ENCODE results near the gene HACD3.
"Not testable (repeated sequence)": the region's sequence is repeated elsewhere in the genome, so short reads cannot be mapped to it uniquely, and the experiment has no call there.

The HACD3 gene

DNA sequence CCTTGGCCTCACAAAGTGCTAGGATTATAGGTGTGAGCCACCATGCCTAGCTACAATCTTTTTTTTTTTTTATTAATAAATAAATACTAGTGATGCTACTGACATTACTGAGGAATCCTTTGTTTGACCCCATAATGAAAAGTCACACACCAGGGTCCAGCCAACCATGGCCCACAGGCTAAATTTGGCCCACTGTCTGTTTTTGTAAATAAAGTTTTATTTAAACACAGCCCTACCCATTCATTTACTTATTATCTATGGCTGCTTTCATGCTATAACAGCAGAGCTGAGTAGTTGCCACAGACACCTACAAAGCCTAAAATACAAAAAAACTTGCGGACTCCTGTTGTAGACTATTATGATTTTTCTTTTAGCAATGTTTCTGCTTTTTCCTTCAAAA, 73.3 kb downstream of the HACD3 start:
- no peak for DNase-seq

DNA sequence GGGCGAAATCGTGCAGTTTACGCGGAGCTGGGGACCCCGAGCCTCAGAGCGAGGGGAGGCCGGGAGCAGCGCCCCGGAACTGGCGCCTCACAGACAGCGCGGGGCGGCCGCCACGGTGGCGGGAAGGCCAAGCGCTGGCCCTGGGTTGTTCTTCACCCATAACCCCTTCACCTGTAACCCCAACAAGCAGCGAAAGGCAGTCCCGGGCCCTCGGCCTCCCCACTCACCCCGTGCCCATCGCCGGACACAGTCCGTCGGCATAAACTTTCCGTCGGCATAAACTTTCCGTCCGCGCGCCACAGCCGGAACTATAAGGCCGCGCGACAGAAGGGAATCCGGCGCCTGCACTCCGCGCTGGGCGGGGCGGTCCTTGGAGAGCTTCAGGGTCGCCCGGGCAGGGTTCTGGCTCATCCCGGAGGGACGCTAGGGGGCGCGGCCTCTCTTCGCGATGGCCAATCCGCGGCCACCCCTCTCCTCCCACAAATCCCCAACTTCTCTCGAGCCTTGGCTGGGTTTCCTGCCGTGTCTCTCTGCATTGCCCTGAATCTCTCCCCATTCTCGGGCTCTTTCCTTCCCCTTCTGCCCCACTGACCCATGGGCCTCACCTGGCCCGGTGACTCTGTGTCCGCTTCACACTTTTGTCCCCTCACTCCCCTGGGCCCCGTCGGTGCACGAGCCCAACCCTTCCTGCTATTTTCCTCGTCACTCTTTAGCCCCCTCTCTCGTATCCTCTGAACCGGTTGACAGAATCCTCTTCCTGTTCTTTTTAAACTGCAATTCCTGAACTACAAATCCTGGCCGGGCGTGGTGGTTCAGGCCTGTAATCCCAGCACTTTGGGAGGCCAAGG, 80.8 kb downstream of the HACD3 start, which contains the start of gene INTS14:
TSS of gene INTS14 (minus strand) at position 261 of the 848 bp plus-strand sequence. CDS start 3,751 bp downstream, outside the sequence.
- peak; percentile 95 for DNase-seq

- no peak for DNase-seq
Observed at GRCh38 chr15:65611888-65612615, 81.8 kb downstream of the HACD3 start.

DNA sequence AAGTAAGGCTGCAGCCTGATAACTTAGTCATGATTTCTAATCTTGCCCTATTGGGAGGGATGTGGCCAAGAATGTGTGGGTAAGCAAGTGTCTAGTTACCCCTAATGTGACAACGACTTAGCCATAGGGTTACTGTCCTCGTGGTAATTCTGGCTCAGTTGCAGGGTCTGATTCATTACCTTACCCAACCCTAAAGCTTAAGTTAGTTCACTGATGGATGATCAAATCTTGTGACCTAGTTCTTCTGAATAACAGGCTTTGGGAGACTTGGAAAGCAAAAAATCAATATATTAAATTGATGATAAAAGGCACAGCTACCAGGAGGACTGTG, 82.3 kb downstream of the HACD3 start:
- no peak for DNase-seq

- DNase-seq = no peak
Observed at GRCh38 chr15:65612949-65613744, 82.9 kb downstream of the HACD3 start.

DNA sequence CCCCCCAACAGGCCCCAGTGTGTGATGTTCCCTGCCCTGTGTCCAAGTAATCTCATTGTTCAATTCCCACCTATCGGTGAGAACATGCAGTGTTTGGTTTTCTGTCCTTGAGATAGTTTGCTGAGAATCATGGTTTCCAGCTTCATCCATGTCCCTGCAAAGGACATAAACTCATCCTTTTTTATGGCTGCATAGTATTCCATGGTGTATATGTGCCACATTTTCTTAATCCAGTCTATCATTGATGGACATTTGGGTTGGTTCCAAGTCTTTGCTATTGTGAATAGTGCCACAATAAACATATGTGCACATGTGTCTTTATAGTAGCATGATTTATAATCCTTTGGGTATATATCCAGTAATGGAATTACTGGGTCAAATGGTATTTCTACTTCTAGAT, 85.6 kb downstream of the HACD3 start:
- DNase-seq = not testable (repeated sequence)

DNA sequence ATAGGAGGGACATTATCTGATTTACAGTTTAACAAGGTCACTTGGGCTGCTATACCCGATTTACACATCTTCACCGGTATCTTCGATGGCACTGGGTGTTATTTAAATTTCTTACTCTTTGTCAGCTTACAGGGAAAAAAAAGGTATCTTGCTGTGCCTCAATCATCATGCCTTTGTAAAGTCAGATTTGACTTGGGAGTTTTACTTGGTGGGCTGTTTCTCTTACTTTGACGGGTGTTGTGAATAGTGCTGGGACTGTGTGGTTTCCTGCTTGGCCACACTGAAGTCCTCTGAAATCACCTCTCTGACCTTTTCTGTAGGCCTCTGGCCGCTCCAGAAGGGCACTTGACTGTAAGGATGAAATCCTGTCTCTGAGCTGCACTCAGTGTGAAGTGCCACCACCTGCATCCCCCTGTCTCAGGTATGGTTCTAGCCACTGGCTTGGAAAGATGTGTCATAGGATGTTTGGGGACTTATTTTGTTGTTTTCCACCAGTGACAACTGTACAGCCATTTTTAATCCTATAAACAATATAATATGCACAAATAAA, 88.4 kb downstream of the HACD3 start:
- no peak for DNase-seq

GRCh38 chr15:65619626-65620290, 89.5 kb downstream of the HACD3 start:
- DNase-seq = no peak

GRCh38 chr15:65620833-65621232, 90.6 kb downstream of the HACD3 start:
- DNase-seq = no peak

GRCh38 chr15:65621638-65622037, 91.4 kb downstream of the HACD3 start, which contains the start of gene SLC24A1:
TSS of gene SLC24A1 (plus strand) at chr15:65621938. CDS start at chr15:65624081, 2,143 bp downstream.
- DNase-seq = no peak

GRCh38 chr15:65623103-65623502, 92.8 kb downstream of the HACD3 start:
- DNase-seq = no peak

DNA sequence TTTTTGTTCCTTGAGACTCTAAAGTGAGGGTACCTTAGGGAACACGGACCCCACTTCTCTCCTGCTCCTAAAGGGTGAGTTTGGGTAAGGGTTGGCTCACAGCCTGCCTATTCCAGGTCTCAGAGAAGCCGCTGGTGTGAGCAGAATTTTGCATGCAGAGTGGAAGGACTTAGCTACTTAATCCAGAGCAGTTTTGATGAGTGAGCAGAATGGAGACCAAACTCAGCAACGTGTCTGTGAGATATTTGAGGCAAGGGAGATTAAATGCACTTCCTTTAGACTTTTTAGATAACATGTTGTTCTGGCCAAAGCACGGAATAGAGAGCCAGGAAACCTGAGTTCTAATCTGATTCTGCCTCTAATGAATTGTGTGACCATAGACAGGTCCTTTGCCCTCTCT, 96.6 kb downstream of the HACD3 start:
- DNase-seq = no peak

Data from GDM1 (cell line).